Epithelial cell of proximal tubule (primary cell): Measurements from ENCODE around the gene JAG1. TPM values are rescaled to one million over a fixed set of nuclear protein-coding genes. Genes with fewer than 3 reads are reported as not detected.

Experiments used
- DNase-seq: peaks from one replicate; pipeline ENCODE4 v3.0.0-alpha.2; 2011; ENCODE audit warnings: low read depth
- H3K4me3 ChIP-seq: 2 replicates; pipeline ENCODE4 v1.5.1; 2011; ENCODE audit warnings: low read depth, mild to moderate bottlenecking, low read length
- total RNA-seq: library from RNA; depleted of rRNA; stranded (reverse); fragments of >200 nt; gene quantifications from 2 replicates; pipeline ENCODE4 v1.2.3, GENCODE V29; 2015
- TF ChIP-seq, protein P1 (sequence below): conservative IDR thresholded peaks from 2 replicates; pipeline ENCODE4 v1.5.1; 2012; ENCODE audit warnings: low read depth, mild to moderate bottlenecking, low read length

The JAG1 gene
- total RNA-seq, 1 donor from 2014 or later = 42.8 TPM

DNA sequence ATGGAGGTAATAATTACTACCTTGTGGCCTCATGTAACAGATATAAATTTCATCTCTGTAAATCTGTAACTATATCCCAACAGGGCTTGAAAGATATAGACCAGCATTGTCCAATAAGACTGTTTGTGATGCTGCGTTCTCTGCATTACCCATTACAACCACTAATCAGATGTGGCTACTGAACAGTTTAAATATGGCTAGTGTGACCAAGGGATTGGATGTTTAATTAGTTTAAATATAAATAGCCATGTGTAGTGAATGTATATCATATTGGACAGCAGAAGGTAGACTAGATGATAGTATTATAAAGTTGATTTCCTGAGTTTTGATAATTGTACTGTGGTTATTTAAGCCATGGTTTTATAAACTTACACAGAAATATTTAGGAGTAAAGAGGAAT lies 27.8 kb upstream of the JAG1 start:
- no peak overlapping the region for H3K4me3 ChIP-seq
- DNase-seq = no peak
- TF ChIP-seq, protein P1, sequence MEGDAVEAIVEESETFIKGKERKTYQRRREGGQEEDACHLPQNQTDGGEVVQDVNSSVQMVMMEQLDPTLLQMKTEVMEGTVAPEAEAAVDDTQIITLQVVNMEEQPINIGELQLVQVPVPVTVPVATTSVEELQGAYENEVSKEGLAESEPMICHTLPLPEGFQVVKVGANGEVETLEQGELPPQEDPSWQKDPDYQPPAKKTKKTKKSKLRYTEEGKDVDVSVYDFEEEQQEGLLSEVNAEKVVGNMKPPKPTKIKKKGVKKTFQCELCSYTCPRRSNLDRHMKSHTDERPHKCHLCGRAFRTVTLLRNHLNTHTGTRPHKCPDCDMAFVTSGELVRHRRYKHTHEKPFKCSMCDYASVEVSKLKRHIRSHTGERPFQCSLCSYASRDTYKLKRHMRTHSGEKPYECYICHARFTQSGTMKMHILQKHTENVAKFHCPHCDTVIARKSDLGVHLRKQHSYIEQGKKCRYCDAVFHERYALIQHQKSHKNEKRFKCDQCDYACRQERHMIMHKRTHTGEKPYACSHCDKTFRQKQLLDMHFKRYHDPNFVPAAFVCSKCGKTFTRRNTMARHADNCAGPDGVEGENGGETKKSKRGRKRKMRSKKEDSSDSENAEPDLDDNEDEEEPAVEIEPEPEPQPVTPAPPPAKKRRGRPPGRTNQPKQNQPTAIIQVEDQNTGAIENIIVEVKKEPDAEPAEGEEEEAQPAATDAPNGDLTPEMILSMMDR = no peak

- H3K4me3 ChIP-seq = no peak overlapping the region
- TF ChIP-seq, protein P1 = no peak
- no peak for DNase-seq
Measured at GRCh38 chr20:10699941-10700340, 26.1 kb upstream of the JAG1 start.

DNA sequence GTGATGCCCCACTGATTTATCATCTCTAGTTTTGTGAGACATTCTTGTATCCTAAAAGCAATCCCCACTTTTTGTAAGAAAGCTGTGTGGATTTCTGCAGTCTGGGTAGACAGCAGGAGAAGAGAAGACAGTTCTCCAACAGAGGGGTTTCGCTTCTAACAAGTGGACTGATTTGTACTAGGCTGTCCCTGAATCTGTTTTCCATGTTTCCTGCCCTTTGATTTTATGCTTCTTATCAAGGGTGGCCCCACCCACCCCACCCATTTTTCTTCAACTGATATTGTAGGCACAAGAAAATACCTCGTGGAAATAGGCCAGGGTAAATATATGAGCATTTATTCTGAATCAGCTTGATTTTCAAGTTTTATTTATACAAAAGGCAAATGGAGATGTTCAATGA lies 25.7 kb upstream of the JAG1 start:
- DNase-seq = no peak
- no peak overlapping the region for H3K4me3 ChIP-seq
- TF ChIP-seq, protein P1 = no peak

DNA sequence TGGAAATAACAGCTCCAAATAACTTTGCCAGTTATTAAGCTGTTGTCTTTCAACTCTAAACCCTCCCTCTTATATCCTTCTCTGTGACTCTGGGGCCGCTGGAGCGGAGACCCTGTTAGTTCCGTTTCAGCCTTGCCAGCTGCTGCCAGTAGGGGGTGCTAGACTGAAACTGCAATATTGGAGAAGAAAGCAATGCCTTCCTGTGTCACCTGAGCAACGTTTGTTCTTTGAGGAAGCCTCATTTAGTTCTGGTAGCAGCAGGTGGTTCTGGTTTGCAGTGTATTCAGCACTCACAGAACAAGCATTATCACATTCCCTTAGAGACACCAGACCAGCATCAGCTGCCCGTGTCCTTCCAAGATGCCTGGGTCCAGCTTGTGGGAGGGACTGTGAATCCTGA lies 22.9 kb upstream of the JAG1 start:
- no peak overlapping the region for H3K4me3 ChIP-seq
- no peak for DNase-seq
- TF ChIP-seq, protein P1 = peak; percentile 83

DNA sequence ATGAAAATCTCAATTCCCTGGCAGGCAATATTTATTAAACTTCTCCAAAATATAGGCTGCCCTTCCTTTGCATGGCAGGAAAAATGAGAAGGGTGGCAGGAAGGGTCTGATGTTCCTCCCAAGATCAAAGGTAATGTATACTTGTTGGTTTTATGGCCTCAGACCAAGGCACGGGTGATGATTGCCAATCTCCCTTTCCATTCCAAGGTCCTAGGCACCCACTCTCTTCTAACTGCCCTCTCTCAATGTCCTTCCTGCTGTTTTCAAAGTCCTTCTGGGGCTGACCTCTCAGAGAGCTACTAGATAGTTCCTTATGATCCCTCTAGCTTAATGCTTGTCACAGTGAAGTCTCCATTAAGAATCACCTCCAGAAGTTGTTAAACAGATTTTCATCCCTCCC lies 15.6 kb upstream of the JAG1 start:
- TF ChIP-seq, protein P1 = no peak
- no peak for DNase-seq
- H3K4me3 ChIP-seq = no peak overlapping the region

DNA sequence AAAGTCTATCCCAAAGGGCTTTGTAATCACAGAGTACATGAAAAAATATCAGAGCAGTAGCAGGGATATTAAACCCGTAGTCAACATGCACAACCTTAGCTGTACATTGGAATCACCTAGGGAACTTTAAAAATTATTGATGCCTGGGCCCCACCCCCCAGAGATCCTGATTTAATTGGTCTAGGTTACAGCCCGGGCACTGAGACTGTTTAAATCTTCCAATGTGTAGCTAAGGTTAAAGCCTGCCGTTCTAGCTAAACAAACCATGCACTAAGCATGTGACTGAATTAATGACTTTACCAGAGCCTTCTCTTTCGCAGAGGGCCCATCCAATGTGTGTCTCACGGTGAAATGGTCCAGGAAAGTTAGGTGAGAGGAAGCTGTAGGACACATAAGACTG lies 14.1 kb upstream of the JAG1 start:
- TF ChIP-seq, protein P1 = no peak
- no peak for DNase-seq
- H3K4me3 ChIP-seq = no peak overlapping the region

DNA sequence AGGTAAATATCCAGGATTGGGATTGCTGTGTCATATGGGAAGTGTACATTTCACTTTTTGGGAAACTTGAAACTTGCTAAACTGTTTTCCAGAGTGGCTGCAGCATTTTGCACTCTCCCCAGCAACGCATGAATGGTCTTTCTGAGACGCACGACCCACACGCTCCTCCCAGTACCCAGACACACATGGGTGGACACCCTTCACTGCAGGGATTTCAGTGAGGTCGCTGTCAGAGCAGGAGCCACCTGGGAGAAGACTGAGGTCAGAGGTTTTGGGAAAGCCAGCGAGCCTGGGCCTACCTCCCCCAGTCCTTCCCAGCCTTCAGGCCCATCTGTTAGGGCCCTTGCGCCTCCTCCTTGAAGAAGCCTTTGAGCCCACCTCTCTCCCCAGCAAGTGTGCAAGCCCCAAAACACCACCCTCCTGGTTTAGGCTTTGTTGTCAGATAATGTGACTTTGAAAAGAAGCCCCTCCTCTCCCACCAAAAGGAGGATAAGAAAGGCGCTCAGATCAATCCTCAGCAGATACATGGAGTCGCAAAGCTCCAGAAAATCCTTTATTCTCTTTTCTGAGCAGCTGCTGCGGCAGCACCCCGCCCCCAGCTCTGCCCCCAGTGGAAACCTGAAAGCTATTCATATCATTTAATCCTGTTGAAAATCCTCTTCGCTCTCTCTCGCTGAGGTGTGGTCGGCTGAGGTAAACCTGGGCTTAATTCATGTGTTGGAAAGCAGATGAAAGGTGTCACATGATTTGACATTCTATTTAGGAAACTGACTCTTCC lies 12.7 kb upstream of the JAG1 start:
- TF ChIP-seq, protein P1 = no peak
- no peak for DNase-seq
- no peak overlapping the region for H3K4me3 ChIP-seq
